HG02973 (cell line): Measurements from ENCODE around the gene HSPA6.
"Not testable (repeated sequence)": the region's sequence is repeated elsewhere in the genome, so short reads cannot be mapped to it uniquely, and the experiment has no call there.

Experiments
- ATAC-seq: cut with Tn5 transposase; IDR thresholded peaks from one replicate; pipeline ENCODE4 v1.9.1; 2021; ENCODE audit warnings: moderate library complexity; ENCODE audit not compliant: unreplicated experiment

The HSPA6 gene

DNA sequence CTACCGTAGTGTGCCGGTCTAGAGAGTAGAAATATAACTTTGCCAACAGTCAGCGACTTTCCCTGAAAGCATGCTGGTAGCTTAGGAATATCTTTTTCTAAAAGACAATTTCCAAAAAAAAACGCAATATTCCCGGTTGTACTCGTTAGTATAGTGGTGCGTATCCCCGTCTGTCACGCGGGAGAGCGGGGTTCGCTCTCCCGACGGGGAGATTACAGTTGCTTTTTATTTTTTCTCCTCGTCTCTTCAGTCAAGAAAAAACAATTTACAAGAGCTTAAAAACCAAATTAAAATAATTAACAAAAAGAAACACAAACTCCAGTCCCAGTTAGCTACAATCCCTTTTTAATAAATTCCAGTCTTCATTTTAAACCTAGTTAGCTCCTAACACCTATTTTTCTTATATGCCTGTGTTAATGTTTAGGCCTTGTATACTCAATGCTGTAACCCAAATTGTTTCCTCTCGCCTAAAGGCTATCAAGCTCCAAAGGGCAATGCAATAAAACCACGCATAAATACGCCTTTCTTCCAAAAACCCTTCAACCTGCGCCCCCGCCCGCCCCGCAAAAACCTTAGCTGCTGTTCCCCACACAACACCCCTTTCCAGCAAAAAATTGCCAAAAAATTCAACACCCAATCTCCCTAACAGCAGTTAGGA is 7.8 kb downstream of the HSPA6 start:
- no peak for ATAC-seq

DNA sequence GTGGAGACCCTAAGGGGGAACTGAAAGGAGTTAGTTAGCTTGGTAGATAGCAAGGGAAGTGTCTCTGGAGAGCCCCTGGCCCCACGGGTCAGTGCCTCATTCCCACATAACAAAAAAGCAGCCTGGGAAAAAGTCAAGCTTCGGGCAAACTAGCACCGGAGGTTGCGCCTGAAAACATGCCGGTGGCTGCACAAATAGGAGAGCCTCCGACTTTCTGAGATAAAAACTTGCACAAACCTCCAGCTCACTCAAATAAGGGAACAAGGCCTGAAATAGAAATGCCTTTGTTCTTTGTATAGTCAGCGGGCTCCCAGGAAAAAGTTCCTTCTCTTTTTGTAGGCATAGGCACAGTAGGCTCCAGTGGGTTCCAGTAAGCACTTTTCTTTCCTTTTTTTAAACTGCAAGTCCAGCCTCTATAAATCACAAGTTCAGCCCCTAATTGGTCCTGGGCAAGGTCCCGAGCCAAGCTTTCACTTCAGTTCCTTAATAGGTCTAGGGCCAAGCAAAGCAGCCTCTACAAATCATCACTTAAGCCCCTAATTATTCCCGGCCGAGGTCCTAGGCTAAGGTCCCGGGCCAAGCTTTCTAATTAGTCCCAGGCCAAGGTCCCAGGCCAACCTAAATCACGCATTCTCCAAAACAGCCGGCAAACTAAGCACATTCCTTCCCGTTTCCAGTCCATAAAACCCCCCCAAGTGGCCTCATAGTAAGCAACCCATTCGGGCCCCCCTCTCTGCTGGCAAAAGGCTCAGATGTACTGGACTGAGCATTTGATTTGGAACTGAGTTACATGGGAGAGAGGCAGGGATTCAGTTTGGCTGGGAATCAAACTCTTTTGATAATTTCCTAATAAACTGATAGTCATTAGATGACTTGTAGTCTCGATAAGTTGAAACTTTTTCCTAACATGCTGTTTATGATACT is 8.6 kb downstream of the HSPA6 start:
- ATAC-seq, result not testable (repeated sequence)

DNA sequence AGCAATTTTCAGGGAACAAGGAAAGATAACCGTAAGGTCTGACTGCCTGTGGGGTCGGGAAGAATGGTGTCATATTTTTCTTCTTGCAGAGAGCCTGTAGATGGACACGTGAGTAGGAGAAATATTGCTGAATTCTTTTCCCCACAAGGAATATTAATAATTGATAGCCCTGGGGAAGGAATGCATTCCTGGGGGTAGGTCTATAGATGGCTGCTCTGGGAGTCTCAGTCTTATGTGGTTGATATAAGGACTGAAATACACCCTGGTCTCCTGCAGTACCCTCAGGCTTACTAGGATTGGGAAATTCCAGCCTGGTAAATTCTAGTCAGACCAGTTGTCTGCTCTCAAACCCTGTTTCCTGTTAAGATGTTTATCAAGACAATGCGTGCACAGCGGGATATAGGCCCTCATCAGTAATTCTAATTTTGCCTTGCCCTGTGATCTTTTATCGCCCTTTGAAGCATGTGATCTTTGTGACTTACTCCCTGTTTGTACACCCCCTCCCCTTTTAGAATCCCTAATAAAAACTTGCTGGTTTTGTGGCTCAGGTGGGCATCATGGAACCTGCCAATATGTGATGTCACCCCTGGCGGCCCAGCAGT is 12.8 kb downstream of the HSPA6 start:
- ATAC-seq, result not testable (repeated sequence)

DNA sequence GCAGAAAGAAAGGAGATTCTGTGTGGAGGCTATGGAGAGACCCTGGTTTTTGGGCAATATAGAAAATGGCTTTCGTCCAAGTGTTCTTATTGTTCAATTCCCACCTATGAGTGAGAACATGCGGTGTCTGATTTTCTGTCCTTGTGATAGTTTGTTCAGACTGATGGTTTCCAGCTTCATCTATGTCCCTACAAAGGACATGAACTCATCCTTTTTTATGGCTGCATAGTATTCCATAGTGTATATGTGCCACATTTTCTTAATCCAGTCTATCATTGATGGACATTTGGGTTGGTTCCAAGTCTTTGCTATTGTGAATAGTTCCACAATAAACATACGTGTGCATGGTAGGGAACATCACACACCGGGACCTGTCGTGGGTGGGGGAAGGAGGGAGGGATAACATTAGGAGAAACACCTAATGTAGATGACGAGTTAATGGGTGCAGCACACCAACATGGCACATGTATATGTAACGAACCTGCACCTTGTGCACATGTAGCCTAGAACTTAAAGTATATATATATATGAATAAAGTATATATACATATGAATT is 14.7 kb downstream of the HSPA6 start:
- not testable (repeated sequence) for ATAC-seq

DNA sequence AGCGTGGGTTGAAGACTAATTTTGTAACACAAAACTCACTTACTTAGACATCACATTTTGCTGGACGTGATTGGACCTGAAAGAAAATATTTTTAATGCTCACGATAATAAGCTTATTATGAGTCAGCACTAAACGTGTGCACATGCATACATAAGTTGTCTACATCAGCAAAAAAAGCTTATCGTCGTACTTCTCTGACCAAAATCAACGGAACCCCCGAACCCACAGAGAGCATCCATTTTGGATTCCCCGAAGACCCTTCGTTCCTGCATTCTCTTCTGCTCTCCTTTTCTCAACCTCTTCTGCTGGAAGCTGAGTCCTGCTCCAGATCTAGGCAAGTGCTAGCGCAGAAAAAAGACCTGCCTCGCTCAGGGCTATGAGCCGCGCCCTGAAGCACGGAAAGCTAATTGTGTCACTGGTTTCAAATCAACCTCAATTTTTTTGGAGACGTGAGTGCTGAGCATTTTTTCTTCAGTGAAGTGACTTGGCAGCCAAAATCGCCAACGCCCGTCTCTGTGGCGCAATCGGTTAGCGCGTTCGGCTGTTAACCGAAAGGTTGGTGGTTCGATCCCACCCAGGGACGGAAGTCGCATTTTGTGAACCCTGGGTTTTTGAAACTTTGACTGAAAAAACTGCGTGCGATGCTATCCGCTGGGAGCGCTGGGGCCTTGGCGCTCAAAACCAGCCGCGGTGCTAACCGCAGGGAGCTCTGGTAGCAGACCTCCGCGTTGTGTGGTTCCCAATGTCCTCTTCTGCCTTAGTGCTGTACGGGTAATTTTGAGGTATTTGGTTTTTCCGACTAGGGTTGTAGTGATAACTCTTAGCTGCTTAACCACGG is 15.6 kb downstream of the HSPA6 start:
- peak; percentile 48 for ATAC-seq

DNA sequence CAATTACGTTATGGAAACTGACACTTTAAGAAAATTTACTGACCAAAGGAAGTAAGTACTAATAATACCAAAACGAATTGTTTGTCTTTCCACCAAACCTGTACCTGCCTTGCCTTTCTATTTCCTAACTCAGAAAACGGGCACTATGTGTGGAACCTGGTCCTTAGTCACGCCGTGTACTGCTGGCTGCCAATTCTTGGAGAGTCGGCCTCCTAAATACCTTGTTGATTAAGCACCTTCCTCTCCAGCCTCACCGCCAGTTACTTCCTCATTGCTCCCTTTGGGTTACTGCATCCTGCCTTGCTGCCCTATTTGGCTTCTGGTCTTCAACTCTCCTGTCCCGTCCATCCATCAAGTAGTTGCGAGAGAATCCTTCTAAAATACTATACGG is 16.2 kb downstream of the HSPA6 start:
- ATAC-seq, result peak; percentile 13

DNA sequence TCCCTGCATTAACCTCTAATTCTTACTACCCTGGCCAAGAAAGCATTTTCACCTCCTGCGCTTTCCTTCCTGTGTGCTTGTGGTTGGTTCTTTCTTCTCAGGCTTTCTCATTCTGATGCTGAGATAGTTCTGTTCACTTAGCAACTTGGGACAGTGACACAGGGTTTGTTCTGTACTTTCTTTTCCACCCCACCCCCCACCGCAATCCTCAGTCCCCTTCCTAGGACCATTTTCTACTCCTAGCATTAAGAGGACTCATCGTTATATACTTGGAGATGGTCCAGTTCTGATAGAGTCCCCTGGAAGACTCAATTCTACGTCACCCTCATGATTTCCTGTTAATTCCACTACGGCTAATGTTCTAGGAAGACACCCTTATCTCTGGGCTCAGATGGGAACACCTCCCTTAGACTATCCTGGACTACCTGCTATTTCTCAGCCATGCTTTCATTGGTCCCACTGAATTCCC is 17.8 kb downstream of the HSPA6 start:
- peak; percentile 56 for ATAC-seq

DNA sequence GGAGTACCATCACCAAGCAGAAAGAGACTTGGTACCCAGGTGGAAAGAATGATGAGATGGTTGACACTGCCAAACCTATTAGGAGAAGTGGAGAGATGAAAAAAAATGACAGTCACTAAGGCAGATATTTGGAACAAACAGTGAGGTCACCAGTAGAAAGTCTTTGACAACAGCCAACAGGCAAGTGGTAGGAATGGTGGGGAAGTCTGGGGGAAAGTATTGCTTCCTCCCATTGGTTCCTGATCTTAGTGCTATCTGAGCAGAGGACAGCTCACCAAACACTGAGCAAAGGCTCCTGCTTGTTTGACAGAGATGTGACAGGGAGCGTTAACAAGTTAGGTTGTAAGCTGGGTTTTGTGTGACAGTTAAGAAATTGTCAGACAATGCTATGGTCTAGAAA is 18.8 kb downstream of the HSPA6 start:
- not testable (repeated sequence) for ATAC-seq

DNA sequence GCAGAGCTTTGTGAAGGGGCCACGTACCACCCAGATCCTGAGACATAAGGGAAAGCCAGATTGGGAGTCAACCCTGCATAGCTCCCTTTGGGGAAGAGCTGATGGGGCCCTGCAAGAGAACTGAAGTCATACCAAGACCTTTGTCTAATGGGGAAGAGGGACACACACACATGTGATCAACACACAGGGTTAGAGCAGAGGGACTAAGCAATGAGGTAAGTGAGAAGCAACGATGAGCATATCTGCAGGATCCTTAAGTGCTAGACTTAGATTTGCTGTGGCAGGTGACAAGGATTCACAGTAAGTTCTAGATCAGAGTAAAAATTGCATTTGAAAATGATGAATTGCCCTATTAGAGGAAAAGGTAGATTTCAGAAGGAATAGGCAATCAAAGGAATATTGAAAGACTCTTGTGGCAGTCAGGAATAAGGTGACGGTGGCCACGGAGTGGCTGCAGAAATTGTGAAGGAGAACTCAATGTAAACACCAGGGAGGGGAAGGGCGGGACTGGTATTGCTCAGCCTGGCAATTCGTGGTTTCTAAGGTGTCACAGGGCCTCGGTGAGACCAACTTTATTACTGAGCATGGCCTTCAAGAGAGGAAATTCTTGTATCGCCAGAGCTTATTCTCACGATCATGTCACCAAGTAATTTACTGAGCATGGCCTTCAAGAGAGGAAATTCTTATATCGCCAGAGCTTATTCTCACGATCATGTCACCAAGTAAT is 20.8 kb downstream of the HSPA6 start:
- ATAC-seq, result not testable (repeated sequence)

DNA sequence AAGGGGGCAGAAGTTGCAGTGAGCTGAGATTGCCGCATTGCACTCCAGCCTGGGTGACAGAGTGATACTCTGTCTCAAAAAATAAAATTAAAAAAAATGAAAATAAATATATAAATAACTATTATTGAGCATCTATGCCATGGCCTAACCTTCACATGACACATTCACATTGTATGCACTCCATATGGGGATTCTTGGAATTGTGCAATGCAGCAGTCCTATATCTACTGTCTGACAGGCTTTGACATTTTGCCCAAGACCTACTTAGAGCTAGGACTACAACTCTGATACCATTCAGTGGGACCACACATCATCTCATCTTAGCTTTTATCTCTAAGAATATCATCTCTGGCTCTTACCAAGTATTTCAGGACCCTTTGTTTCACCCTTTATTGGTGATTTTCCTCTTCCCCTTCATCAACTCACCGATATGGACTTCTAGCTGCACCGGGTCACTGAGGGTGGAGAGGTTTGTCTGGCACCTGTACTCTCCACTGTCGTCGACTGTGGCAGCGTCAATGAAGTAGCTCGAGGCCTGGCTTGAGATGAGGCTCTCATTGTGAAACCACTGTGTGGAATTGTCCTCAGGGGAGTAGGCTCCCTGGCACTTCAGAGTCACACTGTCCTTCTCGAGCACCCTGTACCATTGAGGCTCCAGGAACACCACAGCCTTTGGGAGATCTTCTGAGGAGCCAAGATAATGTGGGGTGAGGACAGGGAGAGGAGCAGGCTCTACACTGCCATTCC is 23.8 kb downstream of the HSPA6 start:
- ATAC-seq, result not testable (repeated sequence)

DNA sequence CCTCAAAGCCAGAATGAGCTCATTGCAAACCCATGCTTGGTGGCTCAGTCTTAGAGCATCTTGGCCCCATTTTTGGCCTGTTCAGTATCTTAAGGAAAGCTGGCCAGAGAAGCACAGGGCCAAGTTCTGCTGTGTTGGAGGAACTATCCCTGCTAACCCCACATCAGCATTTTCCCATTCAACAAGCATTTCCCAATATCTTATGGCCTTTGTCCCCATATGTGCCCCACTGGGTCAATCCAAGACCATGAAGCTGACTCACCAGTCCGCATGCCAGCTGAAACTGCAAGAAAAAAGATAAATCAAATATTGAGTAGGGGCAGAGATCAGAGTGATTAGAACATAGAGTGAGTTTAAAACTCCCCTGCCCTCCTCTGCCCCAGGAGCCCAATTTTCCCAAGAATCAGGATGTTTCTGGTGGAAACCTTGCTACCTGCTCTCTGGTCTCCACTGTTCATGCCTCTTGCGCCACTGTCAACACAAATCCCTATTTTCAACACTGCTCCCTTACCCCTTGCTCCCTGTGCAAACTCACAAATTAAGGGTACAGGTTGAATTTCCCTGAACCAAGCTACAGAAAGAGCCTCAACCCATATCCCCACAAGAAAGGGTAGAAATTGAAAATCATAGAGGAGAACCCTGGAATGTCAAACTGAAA is 24.5 kb downstream of the HSPA6 start:
- not testable (repeated sequence) for ATAC-seq

DNA sequence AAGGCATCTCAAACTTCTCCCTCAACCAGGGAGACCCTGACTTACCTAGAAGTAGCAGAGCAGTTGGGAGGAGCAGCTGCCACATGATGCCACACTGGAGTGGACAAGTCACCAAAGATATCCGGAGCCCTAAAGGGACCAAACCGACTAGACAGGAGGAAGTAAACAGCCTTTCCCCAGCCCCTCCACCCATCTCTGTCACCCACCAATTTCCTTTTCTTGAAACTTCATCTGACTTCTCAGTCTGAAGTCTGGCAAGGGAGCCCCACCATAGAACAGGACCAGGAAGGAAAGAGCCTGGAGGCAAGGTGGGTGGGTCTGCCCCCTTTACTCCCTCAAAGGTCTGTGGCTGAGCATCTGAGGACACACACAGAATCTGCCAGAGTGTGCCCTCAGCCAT is 25.3 kb downstream of the HSPA6 start, which contains the start of gene FCGR3A:
Gene FCGR3A (minus strand): TSS at position 167 of the 400 bp plus-strand sequence. CDS start 82 bp downstream, at position 85.
- no peak for ATAC-seq

DNA sequence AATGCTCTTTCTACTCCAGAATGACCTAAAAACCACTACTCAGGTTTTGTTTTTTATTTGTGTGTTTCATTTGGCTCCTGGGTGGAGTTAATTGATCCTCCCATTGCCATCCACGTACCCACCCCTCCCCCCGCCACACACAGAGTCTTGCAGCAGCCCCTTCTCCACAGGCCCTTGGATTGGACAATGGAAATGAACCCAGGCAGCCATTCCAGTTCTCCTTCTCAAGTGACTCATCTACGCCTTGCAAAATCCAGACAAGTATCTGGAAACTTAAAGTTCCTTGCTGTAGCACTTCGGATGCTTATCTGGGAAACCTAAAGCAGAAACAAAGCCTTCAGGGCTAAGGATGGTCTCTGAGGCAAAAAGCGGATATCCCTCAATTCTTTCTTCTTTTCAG is 26.6 kb downstream of the HSPA6 start:
- not testable (repeated sequence) for ATAC-seq

DNA sequence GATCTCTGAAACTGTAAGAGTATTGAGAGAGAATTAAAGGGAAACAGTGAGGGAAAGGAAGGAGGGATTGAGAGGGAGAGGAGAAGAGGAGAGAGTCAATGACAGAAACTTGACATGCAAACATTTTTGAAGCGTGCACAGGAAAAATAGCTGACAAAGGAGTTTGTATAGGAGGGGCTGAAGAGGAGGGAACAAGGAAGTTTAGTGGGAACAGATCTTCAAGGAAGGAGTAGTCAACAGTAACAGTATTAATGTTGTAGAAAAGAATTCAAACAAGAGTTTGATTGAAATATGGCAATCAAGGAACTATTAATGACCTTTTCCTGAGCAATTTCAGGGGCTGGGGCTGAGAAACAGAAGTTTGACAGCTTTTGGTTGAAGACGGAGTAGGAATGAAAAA is 29.3 kb downstream of the HSPA6 start:
- not testable (repeated sequence) for ATAC-seq

DNA sequence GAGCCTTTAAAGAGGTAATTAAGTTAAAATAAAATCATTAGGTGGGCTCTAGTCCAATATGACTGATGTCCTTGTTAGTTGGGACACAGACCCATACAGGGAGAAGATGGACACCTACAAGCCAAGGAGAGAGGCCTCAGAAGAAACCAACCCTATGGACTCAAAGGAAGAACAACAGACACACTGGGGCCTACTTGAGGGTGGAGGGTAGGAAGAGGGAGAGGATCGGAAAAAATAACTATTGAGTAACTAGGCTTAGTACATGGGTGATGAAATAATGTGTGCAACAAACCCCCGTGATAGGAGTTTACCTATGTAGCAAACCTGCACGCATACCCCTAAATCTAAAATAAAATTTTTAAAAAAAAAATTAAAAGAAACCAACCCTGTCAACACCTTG is 30.0 kb downstream of the HSPA6 start:
- ATAC-seq, result not testable (repeated sequence)

DNA sequence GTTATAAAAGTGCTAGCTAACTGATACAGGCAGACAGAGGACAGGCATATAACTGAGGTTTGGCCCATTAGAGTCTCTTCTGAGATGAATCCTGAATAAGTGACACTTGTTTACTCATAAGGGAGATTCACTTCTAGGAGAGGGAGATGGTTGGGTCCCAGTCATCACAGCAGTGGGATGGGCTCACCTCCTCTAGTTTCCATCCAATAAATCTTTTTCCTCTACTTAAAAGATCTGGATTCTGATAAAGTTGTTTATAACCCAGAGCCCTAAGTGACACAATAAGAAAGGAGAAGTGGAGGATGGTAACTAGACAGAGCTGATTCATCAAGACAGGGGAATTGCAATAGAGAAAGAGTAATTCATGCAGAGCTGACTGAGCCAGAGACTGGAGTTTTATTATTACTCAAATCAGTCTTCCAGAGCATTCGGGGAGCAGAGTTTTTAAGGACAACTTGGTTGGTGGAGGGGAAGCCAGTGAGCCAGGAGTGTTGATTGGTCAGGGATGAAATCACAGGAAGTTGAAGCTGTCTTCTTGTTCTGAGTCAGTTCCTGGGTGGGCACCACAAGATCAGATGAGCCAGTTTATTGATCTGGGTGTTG is 30.6 kb downstream of the HSPA6 start:
- not testable (repeated sequence) for ATAC-seq

DNA sequence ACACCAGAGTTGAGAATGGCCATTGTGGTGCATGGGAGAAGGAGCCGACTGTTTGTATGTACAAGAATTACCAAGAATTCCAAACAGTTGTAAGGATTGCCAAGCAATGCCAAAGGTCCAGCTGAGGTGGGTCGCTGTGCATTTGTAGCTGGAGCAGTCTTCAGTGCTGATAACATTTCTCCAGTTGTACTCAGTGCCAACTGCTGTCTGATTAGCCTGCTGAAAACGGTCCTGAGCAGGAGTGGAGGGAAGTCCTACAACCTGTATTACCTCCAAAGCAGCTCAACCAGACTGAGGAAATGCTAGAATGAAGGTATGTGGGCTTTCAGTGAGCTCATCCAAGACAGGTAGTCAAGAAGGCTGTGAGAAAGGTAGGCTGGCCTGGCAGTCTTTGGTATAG is 31.8 kb downstream of the HSPA6 start:
- not testable (repeated sequence) for ATAC-seq

DNA sequence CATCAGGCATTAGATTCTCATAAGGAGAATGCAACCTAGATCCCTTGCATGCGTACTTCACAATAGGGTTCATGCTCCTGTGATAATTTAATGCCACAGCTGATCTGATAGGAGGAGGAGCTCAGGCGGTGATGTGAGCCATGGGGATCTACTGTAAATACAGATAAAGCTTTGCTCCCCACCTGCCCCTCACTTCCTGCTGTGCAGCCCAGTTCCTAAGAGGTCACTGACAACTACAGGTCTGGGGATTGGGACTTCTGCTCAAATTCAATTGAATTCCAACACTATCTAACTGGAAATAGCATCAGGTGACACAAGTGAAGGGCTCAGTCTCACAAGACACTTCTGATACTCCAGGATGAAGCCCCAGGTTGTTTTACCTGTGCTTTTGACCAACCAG is 32.6 kb downstream of the HSPA6 start:
- ATAC-seq, result not testable (repeated sequence)
